GM12873 (cell line): ENCODE measurements around the gene WNT9A.

Source experiments
- CTCF ChIP-seq: IDR thresholded peaks from 2 replicates; pipeline ENCODE4 v1.5.1; 2012; ENCODE audit warnings: low read depth, mild to moderate bottlenecking, moderate library complexity, low read length, control low read depth; ENCODE audit not compliant: insufficient read depth; ENCODE audit errors: missing control alignments

WNT9A gene

DNA sequence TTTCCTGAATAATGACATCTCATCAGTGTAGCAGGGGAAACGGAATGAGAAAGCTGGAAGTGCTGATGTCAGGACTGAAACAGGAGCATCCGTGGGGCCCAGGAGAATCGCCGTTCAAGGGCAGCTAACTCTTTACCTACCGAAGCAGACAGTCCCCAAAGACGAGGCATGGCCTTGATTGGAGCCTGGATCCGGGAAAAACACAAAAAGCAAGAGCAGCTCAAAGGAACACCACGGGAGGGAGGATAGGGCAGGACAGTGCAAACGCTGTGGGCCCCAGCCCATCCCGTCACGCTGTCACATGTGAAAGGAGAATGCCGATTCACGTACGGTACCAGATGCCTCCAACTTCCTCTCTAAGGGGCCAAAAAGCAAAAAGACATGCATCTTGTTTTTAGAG, 34.9 kb downstream of the WNT9A start:
- no peak for TF ChIP-seq CTCF

DNA sequence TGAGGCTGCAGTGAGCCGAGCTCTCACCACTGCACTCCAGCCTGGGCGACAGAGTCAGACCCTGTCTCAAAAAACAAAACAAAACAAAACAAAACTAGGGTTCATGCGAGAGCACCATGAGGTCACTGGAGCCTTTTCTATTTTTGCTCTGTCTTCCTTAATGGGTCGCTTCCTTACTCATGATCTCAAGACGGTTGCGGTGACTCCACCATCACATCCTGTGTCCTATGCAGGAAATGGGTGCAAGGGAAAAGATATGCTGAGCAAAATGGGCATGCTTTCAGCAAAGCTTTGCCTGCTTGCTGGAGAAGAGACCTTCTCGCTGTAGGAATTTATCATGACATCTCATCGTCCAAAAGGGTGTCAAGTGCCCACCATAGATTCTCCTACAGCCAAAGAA, 36.4 kb downstream of the WNT9A start:
- no peak for TF ChIP-seq CTCF

DNA sequence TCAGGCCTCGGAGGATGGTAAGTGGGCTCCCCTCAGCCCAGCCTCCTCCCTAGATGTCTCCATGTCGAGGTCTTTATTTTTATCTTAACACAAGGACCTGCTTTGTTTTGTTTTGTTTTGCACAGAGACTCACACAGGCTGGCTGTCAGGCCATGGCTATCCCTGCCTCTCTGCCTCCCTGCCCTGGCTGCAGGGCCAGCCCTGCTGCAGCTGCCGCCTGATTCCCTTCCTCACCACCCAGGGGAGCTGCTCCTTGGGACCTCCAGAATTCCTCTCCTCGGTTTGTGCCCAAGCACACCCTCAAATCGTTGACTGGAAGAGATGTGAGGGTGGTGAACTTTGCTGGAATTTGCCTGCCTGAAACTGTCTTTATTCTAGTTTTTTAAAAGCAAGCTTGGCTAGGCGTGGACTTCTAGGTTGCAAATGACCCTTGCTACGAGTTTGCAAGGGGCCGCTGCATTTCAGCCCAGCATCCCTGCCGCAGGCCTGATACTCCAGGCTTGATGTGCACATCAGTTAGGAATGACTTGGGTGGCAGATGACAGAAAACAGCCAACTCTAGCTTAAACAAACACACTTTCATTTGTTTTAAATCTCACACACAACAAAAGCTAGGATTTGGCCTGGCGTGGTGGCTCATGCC, 37.1 kb downstream of the WNT9A start:
- TF ChIP-seq CTCF: no peak

GRCh38 chr1:227909188-227909587, 38.5 kb downstream of the WNT9A start:
- no peak for TF ChIP-seq CTCF

GRCh38 chr1:227908359-227908758, 39.4 kb downstream of the WNT9A start:
- no peak for TF ChIP-seq CTCF

- no peak for TF ChIP-seq CTCF
These were observed 40.2 kb downstream of the WNT9A start for GRCh38 chr1:227907439-227908015.

DNA sequence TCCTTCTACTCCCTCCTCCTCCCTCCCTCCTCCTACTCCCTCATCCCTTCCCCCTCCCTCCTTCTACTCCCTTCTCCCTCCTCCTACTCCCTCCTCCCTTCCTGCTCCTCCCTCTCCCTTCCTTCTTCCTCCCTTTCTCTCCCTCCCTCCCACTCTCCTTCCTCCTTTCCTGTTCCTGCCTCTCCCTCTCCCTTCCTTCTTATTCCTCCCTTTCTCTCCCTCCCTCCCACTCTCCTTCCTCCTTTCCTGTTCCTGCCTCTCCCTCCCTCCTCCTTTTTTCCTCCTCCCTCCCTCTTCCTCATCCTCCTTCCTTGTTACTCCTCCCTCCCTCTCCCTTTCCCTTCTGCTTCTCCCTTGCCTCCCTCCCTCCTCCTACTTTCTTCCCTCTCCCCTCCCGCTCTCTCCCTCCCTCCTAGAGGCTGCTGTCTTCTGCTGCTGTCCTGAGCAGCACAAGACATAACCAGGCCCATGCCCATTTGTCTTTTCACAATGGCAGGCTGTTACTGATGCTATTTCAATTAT, 41.1 kb downstream of the WNT9A start:
- TF ChIP-seq CTCF: no peak
